ENCODE results near the gene EIF4A2. TPM values are rescaled to one million over a fixed set of nuclear protein-coding genes. Genes with fewer than 3 reads are reported as not detected.
A peak's percentile ranks its signal among the peaks of the same experiment; 100 is the strongest.
"Not testable (repeated sequence)": the region's sequence is repeated elsewhere in the genome, so short reads cannot be mapped to it uniquely, and the experiment has no call there.

The EIF4A2 gene
- total RNA-seq, 5 donors from 2014 or later (not counting 1 experiment from before 2014, with no cell fraction given) = 544 to 870 (median 576) TPM

DNA sequence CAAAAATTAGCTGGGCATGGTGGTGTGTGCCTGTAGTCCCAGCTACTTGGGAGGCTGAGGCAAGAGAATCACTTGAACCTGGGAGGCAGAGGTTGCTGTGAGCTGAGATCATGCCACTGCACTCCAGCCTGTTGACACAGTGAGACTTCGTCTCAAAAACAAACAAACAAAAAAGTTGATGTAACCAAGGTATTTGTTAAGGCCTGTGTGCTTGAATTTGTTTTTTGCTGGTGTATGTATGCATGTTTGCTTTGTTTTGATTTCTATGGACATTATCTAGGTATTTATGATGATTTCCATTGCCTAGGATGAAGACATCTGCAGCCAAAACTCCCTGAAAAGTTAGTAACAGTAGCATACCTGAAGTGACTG lies 39.0 kb downstream of the EIF4A2 start:
- H3K27ac ChIP-seq (ENCODE audit: low read length); H3K4me3 Mint-ChIP-seq; H3K36me3 ChIP-seq (ENCODE audit: control insufficient read depth in 2 of 2, extremely low read depth in 1 of 2, insufficient read depth in 1 of 2, low read length in 1 of 2); DNase-seq; ATAC-seq (replicated peaks in 1 of 4); POLR2A ChIA-PET; H3K27ac Mint-ChIP-seq; H3K36me3 Mint-ChIP-seq; H3K9me3 ChIP-seq; H3K4me3 ChIP-seq (ENCODE audit: control insufficient read depth in 1 of 2, extremely low read depth in 1 of 2, low read length in 1 of 2); H3K9me3 Mint-ChIP-seq: not testable (repeated sequence)
- CTCF ChIA-PET = interaction anchor here (0.5 to 2.9 kb wide), 10 partner anchors 16 to 892 kb away, joined by 3 to 12 read pairs (median 6); partner anchors contain the start of gene RFC4 (in 1 of the 2)
- Histone ChIP-seq H3K4me1 (ENCODE audit: control insufficient read depth in 1 of 2, extremely low read depth in 1 of 2, insufficient read depth in 2 of 2, low read length in 2 of 2) (peaks cover 2 to 21% of the 10 kb centered on the region in 2 experiments), H3K27me3 (replicated peaks in 1 of 2; ENCODE audit: control insufficient read depth in 2 of 2, extremely low read depth in 1 of 2, insufficient read depth in 2 of 2, low read length in 1 of 2) (peaks cover 0 to 28% of the 10 kb centered on the region in 2 experiments)
- peaks cover 12 to 17% (median 13%) of the 10 kb centered on the region in 3 donors for H3K4me1 Mint-ChIP-seq
- no CpG with 5 or more reads among the region's 1 CpG for WGBS (ENCODE audit: insufficient coverage)
- peaks cover 19 to 22% of the 10 kb centered on the region in 2 donors for H3K27me3 Mint-ChIP-seq

DNA sequence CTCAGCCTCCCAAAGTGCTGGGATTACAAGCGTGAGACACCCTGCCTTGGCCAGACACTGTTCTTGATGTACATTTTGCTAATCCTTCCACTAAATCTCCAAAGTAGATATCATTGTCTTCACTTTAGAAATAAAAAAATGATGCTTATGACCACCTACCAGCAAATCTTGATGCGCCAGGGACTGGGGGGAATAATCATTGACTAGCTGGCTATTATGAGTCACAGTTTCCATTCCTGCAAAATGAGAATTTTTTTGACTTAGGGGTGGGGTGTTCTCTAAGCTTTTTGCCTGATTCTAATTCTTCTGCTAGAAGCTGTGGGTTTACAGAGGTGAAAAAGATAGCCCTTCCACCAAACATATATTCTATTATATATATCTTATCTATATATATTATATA lies 40.0 kb downstream of the EIF4A2 start:
- Histone ChIP-seq H3K36me3 (ENCODE audit: control insufficient read depth in 2 of 2, extremely low read depth in 1 of 2, insufficient read depth in 1 of 2, low read length in 1 of 2) (no peaks in the 10 kb centered on the region), H3K27me3 (replicated peaks in 1 of 2; ENCODE audit: control insufficient read depth in 2 of 2, extremely low read depth in 1 of 2, insufficient read depth in 2 of 2, low read length in 1 of 2) (peaks cover 2 to 36% of the 10 kb centered on the region in 2 experiments), H3K4me1 (ENCODE audit: control insufficient read depth in 1 of 2, extremely low read depth in 1 of 2, insufficient read depth in 2 of 2, low read length in 2 of 2) (peaks cover 4 to 29% of the 10 kb centered on the region in 2 experiments), H3K9me3 (no peaks in the 10 kb centered on the region), H3K27ac (ENCODE audit: low read length) (no peak overlapping the region), H3K4me3 (ENCODE audit: control insufficient read depth in 1 of 2, extremely low read depth in 1 of 2, low read length in 1 of 2) (no peak overlapping the region)
- no peak overlapping the region for H3K27ac Mint-ChIP-seq
- WGBS (ENCODE audit: insufficient coverage) = no CpG with 5 or more reads among the region's 2 CpGs
- no peak overlapping the region for H3K4me3 Mint-ChIP-seq
- ChIA-PET POLR2A (interaction anchor here in 1 of 2 donors (0.7 kb wide), 1 partner anchor 826 kb away, joined by 3 read pairs; no protein-coding TSS in a partner anchor), CTCF (interaction anchor here (0.6 to 2.9 kb wide), 4 partner anchors 206 to 573 kb away, joined by 3 to 8 read pairs (median 4); no protein-coding TSS in a partner anchor)
- peaks cover 14 to 22% (median 19%) of the 10 kb centered on the region in 3 donors for H3K4me1 Mint-ChIP-seq
- no peak for DNase-seq
- ATAC-seq (replicated peaks in 1 of 4) = no peak
- no peaks in the 10 kb centered on the region for H3K9me3 Mint-ChIP-seq
- H3K36me3 Mint-ChIP-seq = no peaks in the 10 kb centered on the region
- H3K27me3 Mint-ChIP-seq = peaks cover 21 to 27% of the 10 kb centered on the region in 2 donors

DNA sequence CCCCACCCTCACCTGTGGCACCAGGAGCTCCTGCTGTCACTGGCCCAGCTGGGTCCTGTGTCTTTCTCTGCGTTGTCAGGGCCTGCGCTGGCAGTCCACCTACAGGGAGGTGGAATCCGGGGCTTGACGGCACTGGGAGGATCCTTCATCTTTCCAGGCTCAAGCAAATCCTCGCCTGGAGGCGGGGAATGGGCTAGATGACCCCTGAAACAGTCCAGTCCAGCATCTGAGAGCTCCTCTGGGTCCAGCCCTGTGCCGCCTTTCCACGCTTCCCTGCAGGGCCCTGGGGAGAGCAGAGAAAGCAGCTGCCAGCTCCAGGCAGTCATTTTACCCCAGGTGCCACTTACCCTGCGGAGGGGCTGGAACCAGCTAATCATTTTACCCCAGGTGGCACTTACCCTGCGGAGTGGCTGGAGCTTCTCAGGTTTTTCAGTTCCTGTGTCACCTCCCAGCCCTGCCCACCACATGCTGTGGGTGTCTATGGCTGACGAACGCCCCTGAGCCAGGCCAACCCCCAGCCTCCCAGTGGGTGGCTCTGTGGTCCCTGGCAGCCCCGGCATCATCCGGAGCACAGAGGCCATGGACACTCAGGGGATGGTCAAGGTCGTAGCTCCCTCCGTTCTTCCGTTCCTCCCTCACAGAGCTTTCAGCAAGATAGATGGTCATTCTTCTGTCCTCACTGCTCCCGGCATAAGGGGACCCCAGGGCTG lies 41.2 kb downstream of the EIF4A2 start:
- no peak for DNase-seq
- peaks cover 5 to 30% of the 10 kb centered on the region in 2 experiments for H3K4me1 ChIP-seq (ENCODE audit: control insufficient read depth in 1 of 2, extremely low read depth in 1 of 2, insufficient read depth in 2 of 2, low read length in 2 of 2)
- H3K36me3 Mint-ChIP-seq = no peaks in the 10 kb centered on the region
- H3K4me1 Mint-ChIP-seq = peaks cover 15 to 24% (median 22%) of the 10 kb centered on the region in 3 donors
- 78% methylated on average over 15 of the region's 18 CpGs for WGBS (ENCODE audit: insufficient coverage)
- H3K27me3 Mint-ChIP-seq = peaks cover 28 to 33% of the 10 kb centered on the region in 2 donors
- ChIA-PET POLR2A (interaction anchor here in 1 of 2 donors (0.7 kb wide), 1 partner anchor 275 kb away, joined by 4 read pairs; no protein-coding TSS in a partner anchor), CTCF (interaction anchor here (0.5 to 1.3 kb wide), 4 partner anchors 19 to 289 kb away, joined by 3 to 4 read pairs (median 4); no protein-coding TSS in a partner anchor)
- peaks cover 3 to 38% of the 10 kb centered on the region in 2 experiments for H3K27me3 ChIP-seq (replicated peaks in 1 of 2; ENCODE audit: control insufficient read depth in 2 of 2, extremely low read depth in 1 of 2, insufficient read depth in 2 of 2, low read length in 1 of 2)
- H3K27ac Mint-ChIP-seq = no peak overlapping the region
- H3K36me3 ChIP-seq (ENCODE audit: control insufficient read depth in 2 of 2, extremely low read depth in 1 of 2, insufficient read depth in 1 of 2, low read length in 1 of 2) = no peaks in the 10 kb centered on the region
- H3K9me3 Mint-ChIP-seq = no peaks in the 10 kb centered on the region
- H3K9me3 ChIP-seq = no peaks in the 10 kb centered on the region
- no peak overlapping the region for H3K27ac ChIP-seq (ENCODE audit: low read length)
- no peak for ATAC-seq (replicated peaks in 1 of 4)
- H3K4me3 Mint-ChIP-seq = no peak overlapping the region
- no peak overlapping the region for H3K4me3 ChIP-seq (ENCODE audit: control insufficient read depth in 1 of 2, extremely low read depth in 1 of 2, low read length in 1 of 2)

DNA sequence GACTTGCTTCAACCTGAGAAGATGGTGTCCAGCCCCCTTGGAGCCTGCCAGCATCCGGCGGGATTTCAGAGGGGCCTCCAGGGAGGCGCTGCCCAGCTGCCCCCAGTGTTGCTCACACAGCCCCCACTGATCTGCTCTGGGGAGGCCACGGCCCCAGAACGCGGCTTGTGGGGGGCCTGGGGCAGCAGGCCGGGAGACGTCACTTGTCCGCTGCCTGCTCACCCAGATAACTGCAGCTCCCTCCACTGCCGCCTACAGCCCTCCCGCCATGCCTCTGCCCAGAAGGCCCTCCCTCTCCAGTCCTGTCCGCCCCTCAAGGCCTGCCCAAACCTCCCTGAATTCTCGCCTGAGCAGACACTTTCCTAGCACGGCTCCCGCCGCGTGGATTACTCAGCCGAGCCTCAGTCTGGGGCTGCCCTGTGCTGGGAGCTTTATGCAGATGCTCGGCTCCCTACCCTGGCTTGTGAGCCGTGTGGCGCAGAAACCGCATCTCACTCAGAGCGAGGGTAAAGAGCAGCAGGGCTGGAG lies 42.0 kb downstream of the EIF4A2 start:
- CTCF ChIA-PET = interaction anchor here (0.5 to 0.9 kb wide), 3 partner anchors 18 to 215 kb away, joined by 3 to 4 read pairs (median 3); no protein-coding TSS in a partner anchor
- Mint-ChIP-seq H3K9me3 (no peaks in the 10 kb centered on the region), H3K4me1 (peaks cover 15 to 24% (median 22%) of the 10 kb centered on the region in 3 donors), H3K27me3 (peaks cover 36 to 41% of the 10 kb centered on the region in 2 donors), H3K4me3 (peak overlapping the region in 2 of 3 donors; percentile 67 to 73), H3K36me3 (no peaks in the 10 kb centered on the region), H3K27ac (no peak overlapping the region)
- H3K27me3 ChIP-seq (replicated peaks in 1 of 2; ENCODE audit: control insufficient read depth in 2 of 2, extremely low read depth in 1 of 2, insufficient read depth in 2 of 2, low read length in 1 of 2) = peaks cover 11 to 45% of the 10 kb centered on the region in 2 experiments
- no peaks in the 10 kb centered on the region for H3K9me3 ChIP-seq
- H3K36me3 ChIP-seq (ENCODE audit: control insufficient read depth in 2 of 2, extremely low read depth in 1 of 2, insufficient read depth in 1 of 2, low read length in 1 of 2) = no peaks in the 10 kb centered on the region
- POLR2A ChIA-PET = no interaction called here
- ATAC-seq (replicated peaks in 1 of 4) = peak in 2 of 4 experiments; percentile 15 to 25
- no peak overlapping the region for H3K4me3 ChIP-seq (ENCODE audit: control insufficient read depth in 1 of 2, extremely low read depth in 1 of 2, low read length in 1 of 2)
- no peak overlapping the region for H3K27ac ChIP-seq (ENCODE audit: low read length)
- WGBS (ENCODE audit: insufficient coverage) = 30% methylated on average over 23 of the region's 23 CpGs
- H3K4me1 ChIP-seq (ENCODE audit: control insufficient read depth in 1 of 2, extremely low read depth in 1 of 2, insufficient read depth in 2 of 2, low read length in 2 of 2) = peaks cover 5 to 30% of the 10 kb centered on the region in 2 experiments
- peak in 8 of 35 experiments; percentile 9 to 34 (median 16) for DNase-seq

DNA sequence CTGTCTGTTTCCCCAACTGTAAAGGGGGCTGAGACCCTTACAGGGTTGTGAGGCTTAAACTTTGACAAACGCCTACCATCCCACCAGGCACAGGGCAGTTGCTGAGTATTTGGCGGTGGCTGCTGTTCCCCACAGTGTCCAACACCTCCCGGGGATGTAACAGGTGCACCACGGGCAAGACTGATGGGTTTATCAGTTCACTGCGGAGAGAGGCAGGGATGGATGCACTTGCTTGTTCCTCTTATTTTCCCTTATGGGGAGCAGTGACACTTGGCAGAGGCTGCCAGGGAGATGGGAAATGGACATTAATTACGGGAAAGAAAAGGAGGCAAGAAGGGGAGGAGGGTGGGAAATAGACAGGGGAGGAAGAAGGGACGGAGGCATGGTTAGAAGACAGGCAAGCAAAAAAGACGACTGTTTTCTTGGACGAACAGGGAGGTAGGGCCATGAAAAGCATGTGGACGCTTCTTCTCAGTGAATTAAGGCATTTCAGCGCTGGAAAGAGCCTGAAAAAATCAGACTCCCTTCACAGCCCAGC lies 42.6 kb downstream of the EIF4A2 start:
- POLR2A ChIA-PET = no interaction called here

More for the DNA sequence above, 42.6 kb downstream of the EIF4A2 start:
- Mint-ChIP-seq H3K4me3 (peak overlapping the region; percentile 39 to 73 (median 67)), H3K4me1 (peaks cover 15 to 24% (median 22%) of the 10 kb centered on the region in 3 donors), H3K36me3 (no peaks in the 10 kb centered on the region), H3K9me3 (no peaks in the 10 kb centered on the region), H3K27me3 (peaks cover 41 to 47% of the 10 kb centered on the region in 2 donors), H3K27ac (no peak overlapping the region)
- Histone ChIP-seq H3K4me3 (ENCODE audit: control insufficient read depth in 1 of 2, extremely low read depth in 1 of 2, low read length in 1 of 2) (no peak overlapping the region), H3K36me3 (ENCODE audit: control insufficient read depth in 2 of 2, extremely low read depth in 1 of 2, insufficient read depth in 1 of 2, low read length in 1 of 2) (no peaks in the 10 kb centered on the region), H3K4me1 (ENCODE audit: control insufficient read depth in 1 of 2, extremely low read depth in 1 of 2, insufficient read depth in 2 of 2, low read length in 2 of 2) (peaks cover 5 to 30% of the 10 kb centered on the region in 2 experiments), H3K9me3 (no peaks in the 10 kb centered on the region), H3K27ac (ENCODE audit: low read length) (no peak overlapping the region), H3K27me3 (replicated peaks in 1 of 2; ENCODE audit: control insufficient read depth in 2 of 2, extremely low read depth in 1 of 2, insufficient read depth in 2 of 2, low read length in 1 of 2) (peaks cover 11 to 48% of the 10 kb centered on the region in 2 experiments)
- ATAC-seq (replicated peaks in 1 of 4) (no peak), DNase-seq (peak in 1 of 35 experiments; percentile 24)
- 62% methylated on average over 8 of the region's 11 CpGs for WGBS (ENCODE audit: insufficient coverage)
- CTCF ChIA-PET = interaction anchor here in 1 of 2 donors (0.6 to 2.0 kb wide), 2 partner anchors 209 to 216 kb away, joined by 3 to 10 read pairs; no protein-coding TSS in a partner anchor
